ENCODE data around the gene BCR.

BCR gene

DNA sequence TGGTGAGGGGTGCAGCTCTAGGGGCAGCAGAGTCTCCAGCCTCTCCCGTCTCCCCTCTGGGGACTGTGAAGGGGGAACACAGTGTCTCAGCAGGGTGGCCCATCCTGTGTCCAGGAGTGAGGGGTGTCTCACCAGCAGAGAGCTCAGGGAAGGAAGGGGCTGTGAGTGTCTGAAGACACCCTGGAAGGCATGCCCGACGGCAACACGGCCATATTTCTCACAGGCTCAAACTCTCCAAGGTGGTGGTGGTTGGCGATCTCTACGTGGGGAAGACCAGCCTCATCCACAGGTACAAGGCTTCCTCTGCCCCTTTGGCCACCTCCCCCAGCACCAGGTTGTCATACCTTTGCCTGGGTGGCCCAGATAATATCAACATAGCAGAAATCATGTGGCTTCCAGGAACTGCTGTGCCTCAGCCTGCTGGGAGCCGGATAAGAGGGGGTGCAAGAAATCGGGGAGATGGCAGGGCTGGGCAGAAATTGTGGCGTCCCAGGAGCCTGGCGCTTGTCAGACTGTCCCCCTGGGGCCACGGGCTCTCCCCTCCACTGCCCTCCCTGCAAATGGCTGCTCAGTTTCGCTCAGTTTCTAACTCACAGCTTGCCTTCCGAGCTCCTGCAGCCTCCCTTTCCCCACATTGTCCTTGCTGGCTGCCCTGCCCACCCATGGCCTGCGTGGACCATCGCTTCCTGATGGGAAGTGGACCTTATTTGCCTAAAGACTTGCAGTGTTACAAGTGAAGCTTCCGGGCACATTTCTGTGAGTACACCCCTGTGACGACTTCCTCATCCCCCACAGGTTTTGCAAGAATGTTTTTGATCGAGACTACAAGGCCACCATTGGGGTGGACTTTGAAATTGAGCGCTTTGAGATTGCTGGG lies 27.8 kb upstream of the BCR start:
- no peaks in the 10 kb centered on the region for H3K27me3 ChIP-seq (ENCODE audit: control insufficient read depth, insufficient read depth, low read length)
- no peaks in the 10 kb centered on the region for H3K36me3 ChIP-seq (ENCODE audit: control insufficient read depth, insufficient read depth, low read length)
- H3K4me3 ChIP-seq (ENCODE audit: low read depth, low read length): no peak overlapping the region
- peaks cover 6% of the 10 kb centered on the region; the same call in 1 of the 2 replicates for H3K4me1 ChIP-seq (ENCODE audit: control insufficient read depth, insufficient read depth, low read length)
- H3K9me3 ChIP-seq (ENCODE audit: control insufficient read depth, insufficient read depth, low read length): no peaks in the 10 kb centered on the region
- H3K9ac ChIP-seq (ENCODE audit: low read depth, low read length): no peak overlapping the region
- no peak overlapping the region for H3K27ac ChIP-seq (ENCODE audit: low read depth, low read length)

DNA sequence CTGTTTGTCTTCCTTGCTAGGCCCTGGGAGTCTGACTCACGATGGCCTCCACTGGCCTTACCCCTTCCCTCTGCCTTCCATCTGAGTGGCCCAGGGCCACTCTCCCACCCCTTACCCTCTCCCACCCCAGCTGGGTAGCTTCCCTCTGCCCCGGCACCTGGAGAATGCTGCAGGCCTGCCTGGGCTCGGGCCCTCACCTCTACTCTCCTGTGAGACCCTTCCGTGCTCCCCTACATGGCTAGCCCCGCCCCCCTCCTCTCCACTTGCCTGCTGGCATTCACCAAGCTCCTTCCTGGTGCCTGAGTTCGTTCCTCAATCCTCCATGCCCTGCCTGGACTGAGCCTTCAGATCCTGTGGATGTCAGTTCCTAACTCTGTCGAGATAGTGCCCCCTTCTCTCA lies 26.3 kb upstream of the BCR start:
- Histone ChIP-seq H3K9ac (ENCODE audit: low read depth, low read length) (no peak overlapping the region), H3K27me3 (ENCODE audit: control insufficient read depth, insufficient read depth, low read length) (no peaks in the 10 kb centered on the region), H3K4me3 (ENCODE audit: low read depth, low read length) (no peak overlapping the region), H3K36me3 (ENCODE audit: control insufficient read depth, insufficient read depth, low read length) (no peaks in the 10 kb centered on the region), H3K27ac (ENCODE audit: low read depth, low read length) (no peak overlapping the region), H3K9me3 (ENCODE audit: control insufficient read depth, insufficient read depth, low read length) (no peaks in the 10 kb centered on the region), H3K4me1 (ENCODE audit: control insufficient read depth, insufficient read depth, low read length) (peaks cover 6% of the 10 kb centered on the region; the same call in 1 of the 2 replicates)

GRCh38 chr22:23154461-23154860 lies 25.8 kb upstream of the BCR start:
- Histone ChIP-seq H3K27ac (ENCODE audit: low read depth, low read length) (no peak overlapping the region), H3K36me3 (ENCODE audit: control insufficient read depth, insufficient read depth, low read length) (no peaks in the 10 kb centered on the region), H3K27me3 (ENCODE audit: control insufficient read depth, insufficient read depth, low read length) (no peaks in the 10 kb centered on the region), H3K9ac (ENCODE audit: low read depth, low read length) (no peak overlapping the region), H3K9me3 (ENCODE audit: control insufficient read depth, insufficient read depth, low read length) (no peaks in the 10 kb centered on the region), H3K4me1 (ENCODE audit: control insufficient read depth, insufficient read depth, low read length) (peaks cover 3% of the 10 kb centered on the region; the same call in 1 of the 2 replicates), H3K4me3 (ENCODE audit: low read depth, low read length) (no peak overlapping the region)

DNA sequence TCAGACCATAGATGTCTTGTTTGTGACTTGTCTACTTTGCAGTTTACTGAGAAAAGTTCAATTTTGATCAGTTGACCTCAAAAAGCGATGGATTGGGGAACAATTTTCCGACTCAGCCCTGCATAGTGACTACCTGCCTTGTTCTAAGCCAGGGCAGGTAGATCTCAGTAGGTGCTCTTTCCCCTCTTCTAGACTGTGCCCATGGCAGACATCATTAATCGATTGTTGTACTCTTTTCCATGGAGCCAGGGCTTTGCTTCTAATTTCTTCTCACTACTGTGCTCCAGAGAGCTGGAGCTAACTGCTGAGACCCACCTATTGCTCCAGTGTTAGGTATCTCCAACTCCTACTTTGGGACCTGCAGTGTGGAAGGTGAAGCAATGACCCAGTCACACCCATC lies 25.2 kb upstream of the BCR start:
- H3K9ac ChIP-seq (ENCODE audit: low read depth, low read length): no peak overlapping the region
- H3K9me3 ChIP-seq (ENCODE audit: control insufficient read depth, insufficient read depth, low read length): no peaks in the 10 kb centered on the region
- no peaks in the 10 kb centered on the region for H3K27me3 ChIP-seq (ENCODE audit: control insufficient read depth, insufficient read depth, low read length)
- H3K27ac ChIP-seq (ENCODE audit: low read depth, low read length): no peak overlapping the region
- no peaks in the 10 kb centered on the region for H3K36me3 ChIP-seq (ENCODE audit: control insufficient read depth, insufficient read depth, low read length)
- no peaks in the 10 kb centered on the region; the same call in 1 of the 2 replicates for H3K4me1 ChIP-seq (ENCODE audit: control insufficient read depth, insufficient read depth, low read length)
- H3K4me3 ChIP-seq (ENCODE audit: low read depth, low read length): no peak overlapping the region

DNA sequence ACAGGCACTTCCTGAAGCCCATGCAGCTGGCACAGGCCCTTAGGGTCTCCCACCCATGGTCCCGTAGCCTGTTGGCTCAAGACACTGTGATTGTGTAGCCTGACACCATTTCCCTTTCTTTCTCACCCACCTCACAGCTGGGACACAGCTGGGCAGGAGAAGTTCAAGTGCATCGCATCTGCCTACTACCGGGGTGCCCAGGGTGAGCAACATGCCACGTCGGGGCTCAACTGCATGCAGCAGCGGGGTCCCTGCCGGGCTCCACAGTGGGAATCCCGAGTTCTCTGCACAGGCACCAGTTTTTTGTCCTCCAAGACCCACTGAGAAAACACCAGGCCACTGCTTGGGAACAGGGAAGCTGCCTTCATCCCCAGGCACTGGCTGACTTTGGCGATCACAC lies 24.5 kb upstream of the BCR start:
- Histone ChIP-seq H3K9ac (ENCODE audit: low read depth, low read length) (no peak overlapping the region), H3K4me1 (ENCODE audit: control insufficient read depth, insufficient read depth, low read length) (no peaks in the 10 kb centered on the region; the same call in 1 of the 2 replicates), H3K4me3 (ENCODE audit: low read depth, low read length) (no peak overlapping the region), H3K27me3 (ENCODE audit: control insufficient read depth, insufficient read depth, low read length) (no peaks in the 10 kb centered on the region), H3K36me3 (ENCODE audit: control insufficient read depth, insufficient read depth, low read length) (no peaks in the 10 kb centered on the region), H3K9me3 (ENCODE audit: control insufficient read depth, insufficient read depth, low read length) (no peaks in the 10 kb centered on the region), H3K27ac (ENCODE audit: low read depth, low read length) (no peak overlapping the region)

GRCh38 chr22:23156286-23156685 lies 24.0 kb upstream of the BCR start:
- H3K9ac ChIP-seq (ENCODE audit: low read depth, low read length): no peak overlapping the region
- H3K4me1 ChIP-seq (ENCODE audit: control insufficient read depth, insufficient read depth, low read length): no peaks in the 10 kb centered on the region; the same call in 1 of the 2 replicates
- no peaks in the 10 kb centered on the region for H3K36me3 ChIP-seq (ENCODE audit: control insufficient read depth, insufficient read depth, low read length)
- H3K27me3 ChIP-seq (ENCODE audit: control insufficient read depth, insufficient read depth, low read length): no peaks in the 10 kb centered on the region
- H3K9me3 ChIP-seq (ENCODE audit: control insufficient read depth, insufficient read depth, low read length): no peaks in the 10 kb centered on the region
- no peak overlapping the region for H3K4me3 ChIP-seq (ENCODE audit: low read depth, low read length)
- no peak overlapping the region for H3K27ac ChIP-seq (ENCODE audit: low read depth, low read length)

DNA sequence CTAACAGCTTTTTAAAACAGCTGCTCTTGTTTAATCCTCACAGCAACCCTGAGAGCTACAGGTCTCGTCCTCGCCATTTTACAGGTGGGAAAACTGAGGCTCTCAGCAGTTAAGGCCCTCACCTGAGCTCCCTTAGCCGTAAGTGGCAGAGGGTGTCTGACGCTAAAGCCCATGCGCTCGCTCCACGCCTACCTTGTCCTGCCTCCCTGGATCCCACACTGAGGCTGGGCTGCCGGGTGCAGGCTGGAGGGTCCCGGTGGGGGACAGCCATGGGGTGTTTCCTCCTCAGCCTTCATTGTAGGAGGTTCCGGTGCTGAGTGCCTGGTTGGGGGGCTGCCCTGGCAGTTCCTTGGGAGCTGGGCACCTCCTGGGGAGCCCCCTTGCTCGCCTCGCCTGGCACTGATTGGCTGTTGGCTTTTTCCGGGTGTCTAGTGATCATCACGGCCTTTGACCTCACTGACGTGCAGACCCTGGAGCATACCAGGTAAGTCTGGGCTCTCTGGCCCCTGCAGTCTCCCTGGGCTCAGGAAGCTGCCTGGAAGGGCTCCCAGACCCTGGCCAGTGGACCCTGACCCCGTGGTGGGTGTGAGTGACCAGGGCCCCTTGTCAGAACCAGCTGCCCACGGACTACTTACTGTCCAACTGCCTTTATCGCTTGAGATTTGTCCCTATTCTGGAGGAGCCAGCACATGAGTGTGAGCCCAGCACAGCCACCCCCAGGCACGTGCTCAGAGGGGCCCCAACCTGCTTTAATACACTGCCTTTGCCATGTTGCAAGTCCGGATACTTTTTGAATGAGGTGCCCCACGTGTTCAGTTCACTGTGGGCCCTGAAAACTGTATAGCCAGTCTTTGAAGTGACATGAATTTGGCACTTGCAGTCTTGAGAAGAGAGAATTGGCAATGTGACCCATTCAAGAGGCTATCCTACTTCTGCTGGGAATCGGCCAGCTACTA lies 22.5 kb upstream of the BCR start:
- Histone ChIP-seq H3K27ac (ENCODE audit: low read depth, low read length) (no peak overlapping the region), H3K9ac (ENCODE audit: low read depth, low read length) (no peak overlapping the region), H3K4me3 (ENCODE audit: low read depth, low read length) (no peak overlapping the region), H3K9me3 (ENCODE audit: control insufficient read depth, insufficient read depth, low read length) (no peaks in the 10 kb centered on the region), H3K4me1 (ENCODE audit: control insufficient read depth, insufficient read depth, low read length) (no peaks in the 10 kb centered on the region; the same call in 1 of the 2 replicates), H3K36me3 (ENCODE audit: control insufficient read depth, insufficient read depth, low read length) (no peaks in the 10 kb centered on the region), H3K27me3 (ENCODE audit: control insufficient read depth, insufficient read depth, low read length) (no peaks in the 10 kb centered on the region)

DNA sequence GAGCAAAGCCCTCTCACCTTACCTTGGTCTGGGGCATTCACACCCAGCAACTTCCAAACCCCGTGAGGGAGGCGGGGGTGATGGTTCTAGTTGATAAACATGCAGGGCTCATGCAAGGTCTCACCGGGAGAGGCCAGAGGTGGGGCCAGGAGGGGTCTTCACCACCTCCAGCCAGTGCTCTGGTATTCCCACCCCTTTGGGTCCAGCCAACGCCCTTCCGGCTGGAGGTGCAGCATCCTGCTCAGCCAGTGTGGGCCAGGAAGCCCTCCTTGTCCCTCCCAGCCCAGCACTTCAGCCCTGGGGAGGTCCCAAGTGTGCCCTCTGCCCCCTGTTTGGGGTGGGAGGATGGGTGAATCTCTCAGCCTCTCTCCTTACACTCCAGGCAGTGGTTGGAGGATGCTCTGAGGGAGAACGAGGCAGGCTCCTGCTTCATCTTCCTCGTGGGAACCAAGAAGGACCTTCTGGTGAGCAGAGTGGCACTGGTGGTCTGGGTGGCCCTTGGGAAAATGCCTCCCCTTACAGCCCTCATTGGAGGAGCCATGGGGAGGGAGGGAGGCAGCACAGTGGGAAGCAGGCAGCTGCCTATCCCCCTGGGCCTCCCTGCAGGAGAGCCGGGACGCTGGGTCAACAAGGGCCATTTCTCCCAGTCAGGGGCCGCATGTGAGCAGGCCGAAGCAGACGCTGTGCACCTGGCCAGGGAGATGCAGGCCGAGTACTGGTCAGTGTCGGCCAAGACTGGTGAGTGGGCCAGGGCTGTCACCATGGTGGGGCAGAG lies 21.6 kb upstream of the BCR start:
- Histone ChIP-seq H3K27ac (ENCODE audit: low read depth, low read length) (no peak overlapping the region), H3K4me1 (ENCODE audit: control insufficient read depth, insufficient read depth, low read length) (no peaks in the 10 kb centered on the region; the same call in 1 of the 2 replicates), H3K36me3 (ENCODE audit: control insufficient read depth, insufficient read depth, low read length) (no peaks in the 10 kb centered on the region), H3K9ac (ENCODE audit: low read depth, low read length) (no peak overlapping the region), H3K27me3 (ENCODE audit: control insufficient read depth, insufficient read depth, low read length) (no peaks in the 10 kb centered on the region), H3K9me3 (ENCODE audit: control insufficient read depth, insufficient read depth, low read length) (no peaks in the 10 kb centered on the region), H3K4me3 (ENCODE audit: low read depth, low read length) (no peak overlapping the region)

DNA sequence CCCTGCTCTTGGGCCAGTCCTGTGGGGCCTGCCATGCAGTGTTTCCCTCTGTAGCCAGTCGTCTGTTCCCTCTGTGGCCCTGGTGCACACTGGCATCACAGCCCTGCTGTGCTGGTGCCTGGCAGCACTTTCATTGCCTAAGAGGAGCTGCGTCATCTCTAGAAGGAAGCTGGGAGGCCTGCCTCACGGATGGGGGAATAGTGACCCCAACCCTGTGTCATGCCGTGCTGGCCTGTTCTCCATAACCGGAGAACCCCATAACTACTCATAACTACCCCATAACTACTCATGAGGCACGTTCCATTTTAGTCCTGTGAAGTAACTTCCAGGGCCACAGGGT lies 21.0 kb upstream of the BCR start:
- Histone ChIP-seq H3K4me3 (ENCODE audit: low read depth, low read length) (no peak overlapping the region), H3K9me3 (ENCODE audit: control insufficient read depth, insufficient read depth, low read length) (no peaks in the 10 kb centered on the region), H3K9ac (ENCODE audit: low read depth, low read length) (no peak overlapping the region), H3K36me3 (ENCODE audit: control insufficient read depth, insufficient read depth, low read length) (no peaks in the 10 kb centered on the region), H3K27me3 (ENCODE audit: control insufficient read depth, insufficient read depth, low read length) (no peaks in the 10 kb centered on the region), H3K4me1 (ENCODE audit: control insufficient read depth, insufficient read depth, low read length) (no peaks in the 10 kb centered on the region; the same call in 1 of the 2 replicates), H3K27ac (ENCODE audit: low read depth, low read length) (no peak overlapping the region)

DNA sequence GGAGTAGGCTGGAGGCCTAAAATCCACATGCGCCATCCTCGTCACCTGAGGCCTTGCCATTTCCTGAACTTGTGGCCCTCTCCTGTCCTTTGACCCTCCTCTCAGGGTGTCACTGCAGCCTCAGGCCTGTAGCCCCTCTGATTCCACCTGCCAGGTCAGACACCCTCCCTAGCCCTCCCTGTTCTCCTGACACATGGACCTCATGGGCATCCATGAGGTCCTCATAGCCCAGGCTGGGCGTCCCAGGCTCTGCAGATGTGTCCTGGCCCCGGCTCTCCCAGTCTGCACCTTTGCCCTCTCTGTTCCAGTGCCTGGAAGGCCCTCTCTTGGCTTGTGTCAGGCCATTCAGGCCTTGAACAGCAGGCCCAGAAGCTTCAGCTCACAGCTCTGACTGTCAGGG lies 19.3 kb upstream of the BCR start:
- Histone ChIP-seq H3K9ac (ENCODE audit: low read depth, low read length) (no peak overlapping the region), H3K27ac (ENCODE audit: low read depth, low read length) (no peak overlapping the region), H3K4me1 (ENCODE audit: control insufficient read depth, insufficient read depth, low read length) (no peaks in the 10 kb centered on the region; the same call in 1 of the 2 replicates), H3K9me3 (ENCODE audit: control insufficient read depth, insufficient read depth, low read length) (no peaks in the 10 kb centered on the region), H3K4me3 (ENCODE audit: low read depth, low read length) (no peak overlapping the region), H3K27me3 (ENCODE audit: control insufficient read depth, insufficient read depth, low read length) (no peaks in the 10 kb centered on the region), H3K36me3 (ENCODE audit: control insufficient read depth, insufficient read depth, low read length) (no peaks in the 10 kb centered on the region)
